ENCODE data around the gene EDEM3.
"Not testable (repeated sequence)": the region's sequence is repeated elsewhere in the genome, so short reads cannot be mapped to it uniquely, and the experiment has no call there.

The EDEM3 gene

DNA sequence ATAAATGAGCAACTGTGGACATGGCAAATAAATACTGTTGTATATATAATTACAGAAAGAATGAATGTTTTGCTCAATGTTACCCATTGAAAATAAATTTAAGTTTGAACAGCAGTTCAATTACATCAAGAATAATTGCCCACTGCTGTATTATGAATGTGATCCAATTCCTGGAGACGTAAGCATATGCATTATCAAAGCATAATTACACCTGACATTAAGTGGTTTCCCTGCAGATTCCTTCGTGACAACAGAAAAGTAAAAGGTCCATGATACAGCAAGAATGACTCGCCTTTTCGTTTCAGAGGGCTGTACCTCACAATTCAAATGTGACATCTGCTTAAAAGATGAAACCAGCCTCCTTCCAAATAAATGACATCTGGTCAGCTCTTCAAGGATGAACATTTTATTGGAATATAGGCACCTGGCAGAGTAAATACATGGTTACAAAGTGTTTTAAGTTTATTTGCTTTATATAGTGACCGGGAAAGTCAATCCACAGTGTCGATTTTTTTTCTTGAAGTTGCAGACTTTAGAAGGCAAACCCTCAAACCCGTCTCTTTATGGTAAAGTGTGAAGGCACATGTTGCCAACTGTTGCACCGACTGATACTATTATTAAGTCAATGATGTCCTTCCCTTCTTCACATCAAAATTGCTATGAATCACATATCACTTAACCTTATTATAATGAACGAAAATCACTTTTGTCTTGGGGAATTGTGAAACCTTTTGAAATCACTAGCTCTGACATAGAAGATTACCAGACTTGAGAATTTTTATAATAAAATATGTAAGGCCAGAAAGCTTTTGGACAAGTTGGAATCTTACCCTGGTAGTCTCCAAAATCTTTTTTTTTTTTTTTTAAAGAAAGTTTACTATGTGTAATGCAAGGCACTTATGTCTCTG, 36.2 kb upstream of the EDEM3 start:
- H3K27me3 ChIP-seq, result no peaks in the 10 kb centered on the region
- no peaks in the 10 kb centered on the region; the same call in 1 of the 2 replicates for H3K9me3 ChIP-seq
- no peak overlapping the region for H3K27ac ChIP-seq
- no peaks in the 10 kb centered on the region for H3K36me3 ChIP-seq
- no peak overlapping the region for H3K4me2 ChIP-seq
- H4K20me1 ChIP-seq, result no peaks in the 10 kb centered on the region
- H3K9ac ChIP-seq, result no peak overlapping the region
- TF ChIP-seq Cebpa-rat (IDR thresholded peaks at IDR 0.05), result no peak
- no peak overlapping the region for H3K4me3 ChIP-seq
- no peaks in the 10 kb centered on the region for H3K4me1 ChIP-seq

DNA sequence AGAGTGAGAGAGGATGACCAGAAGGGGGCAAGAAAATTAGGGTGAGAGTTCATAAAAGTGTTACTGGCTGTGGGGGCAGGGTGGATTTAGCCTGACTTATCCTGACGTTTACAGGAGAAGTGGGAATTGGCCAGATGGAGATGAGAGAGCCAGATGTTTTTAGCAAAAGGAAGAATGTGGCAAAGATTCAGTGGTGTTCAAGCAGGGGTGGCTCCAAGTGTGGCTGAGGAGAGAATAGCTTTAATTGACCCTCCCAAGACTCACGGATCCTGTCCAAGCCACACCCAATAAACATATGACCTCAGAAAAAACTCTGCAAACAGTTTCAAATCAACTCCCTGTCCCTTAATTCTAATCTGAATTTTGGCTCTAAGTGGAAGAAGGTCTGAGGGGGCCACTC, 35.2 kb upstream of the EDEM3 start:
- Histone ChIP-seq H3K27me3 (no peaks in the 10 kb centered on the region), H3K36me3 (no peaks in the 10 kb centered on the region), H3K9me3 (peaks cover 5% of the 10 kb centered on the region), H3K27ac (no peak overlapping the region), H4K20me1 (no peaks in the 10 kb centered on the region), H3K9ac (no peak overlapping the region), H3K4me1 (no peaks in the 10 kb centered on the region), H3K4me2 (no peak overlapping the region), H3K4me3 (no peak overlapping the region)
- no peak for TF ChIP-seq Cebpa-rat (IDR thresholded peaks at IDR 0.05)

GRCh38 chr1:184788970-184789369, 34.3 kb upstream of the EDEM3 start:
- Histone ChIP-seq H3K36me3 (no peaks in the 10 kb centered on the region), H3K9me3 (peaks cover 14% of the 10 kb centered on the region), H4K20me1 (no peaks in the 10 kb centered on the region), H3K27me3 (no peaks in the 10 kb centered on the region), H3K4me3 (no peak overlapping the region), H3K4me1 (no peaks in the 10 kb centered on the region), H3K27ac (no peak overlapping the region), H3K9ac (no peak overlapping the region), H3K4me2 (no peak overlapping the region)
- TF ChIP-seq Cebpa-rat (IDR thresholded peaks at IDR 0.05), result peak; percentile 23; the same call in 1 of the 2 replicates

DNA sequence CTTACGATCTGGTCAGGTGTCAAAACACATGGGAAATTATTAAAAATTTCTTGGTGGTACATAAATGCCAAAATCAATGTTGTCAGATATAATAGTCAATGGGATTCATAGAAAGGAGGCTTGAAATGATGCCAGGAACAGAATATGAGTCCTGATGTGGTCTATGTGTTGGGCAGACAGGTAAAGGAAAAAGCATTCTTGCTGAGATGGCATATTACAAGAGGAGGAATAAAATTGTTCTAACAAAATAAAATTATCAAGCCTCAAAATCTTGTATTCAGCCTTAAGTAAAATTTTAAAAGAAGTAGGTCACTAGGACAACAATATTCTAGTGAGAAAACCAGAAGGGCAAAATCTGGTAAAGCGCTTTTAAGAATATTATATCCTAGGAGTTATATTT, 30.9 kb upstream of the EDEM3 start:
- peaks cover 26% of the 10 kb centered on the region for H3K9me3 ChIP-seq

GRCh38 chr1:184783723-184784122, 29.1 kb upstream of the EDEM3 start:
- H3K36me3 ChIP-seq, H3K4me2 ChIP-seq, H3K27ac ChIP-seq, H3K4me1 ChIP-seq, H4K20me1 ChIP-seq, H3K27me3 ChIP-seq, H3K9ac ChIP-seq, H3K4me3 ChIP-seq: not testable (repeated sequence)
- peaks cover 26% of the 10 kb centered on the region for H3K9me3 ChIP-seq

More for the DNA sequence above, 30.9 kb upstream of the EDEM3 start:
- no peak overlapping the region for H3K9ac ChIP-seq
- H3K36me3 ChIP-seq, result no peaks in the 10 kb centered on the region
- H3K27me3 ChIP-seq, result no peaks in the 10 kb centered on the region
- H4K20me1 ChIP-seq, result no peaks in the 10 kb centered on the region
- no peaks in the 10 kb centered on the region for H3K4me1 ChIP-seq
- H3K27ac ChIP-seq, result no peak overlapping the region
- no peak for TF ChIP-seq Cebpa-rat (IDR thresholded peaks at IDR 0.05)
- no peak overlapping the region for H3K4me2 ChIP-seq
- no peak overlapping the region for H3K4me3 ChIP-seq

DNA sequence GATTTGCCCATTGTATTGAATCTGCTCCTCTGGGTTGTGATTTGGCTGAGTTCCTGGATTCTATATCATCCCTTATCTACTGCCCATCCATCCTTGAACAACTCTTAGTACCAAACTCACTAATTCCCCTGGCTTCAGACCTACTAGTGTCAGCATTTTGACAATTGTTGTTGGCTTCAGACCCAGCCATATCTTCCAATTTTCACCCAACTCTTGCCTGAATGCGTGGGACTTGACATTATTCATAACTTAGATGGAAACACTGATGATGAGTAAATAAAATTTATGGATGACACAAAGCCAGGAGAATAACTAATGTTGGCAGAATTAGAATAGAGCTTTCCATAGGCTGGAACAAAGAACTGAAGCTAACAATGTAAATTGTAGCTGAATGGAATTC, 27.3 kb upstream of the EDEM3 start:
- H3K27me3 ChIP-seq, result no peaks in the 10 kb centered on the region
- H3K9me3 ChIP-seq, result peaks cover 26% of the 10 kb centered on the region
- H4K20me1 ChIP-seq, result no peaks in the 10 kb centered on the region
- H3K27ac ChIP-seq, result no peak overlapping the region
- H3K4me3 ChIP-seq, result no peak overlapping the region
- no peaks in the 10 kb centered on the region for H3K36me3 ChIP-seq
- H3K4me1 ChIP-seq, result no peaks in the 10 kb centered on the region
- H3K9ac ChIP-seq, result no peak overlapping the region
- no peak overlapping the region for H3K4me2 ChIP-seq
- TF ChIP-seq Cebpa-rat (IDR thresholded peaks at IDR 0.05), result no peak

DNA sequence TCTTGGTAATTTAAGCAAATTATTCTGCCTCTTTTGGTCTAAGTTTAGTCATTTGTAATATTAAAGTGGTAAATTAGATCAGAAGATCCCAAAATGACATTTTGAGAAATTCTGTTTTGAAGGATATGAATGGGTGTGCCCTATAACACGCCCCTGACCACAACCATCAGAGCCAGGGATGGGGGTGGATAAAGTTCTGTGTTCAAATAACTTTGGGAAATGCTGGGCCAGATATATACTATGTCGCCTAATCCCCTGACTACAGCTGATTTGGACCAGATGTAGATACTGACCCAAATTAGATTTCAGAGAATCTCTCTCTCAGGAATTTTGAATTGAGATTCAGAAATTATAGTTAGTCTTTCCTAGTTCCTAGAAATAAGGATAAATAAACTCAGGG, 21.2 kb upstream of the EDEM3 start:
- no peak for TF ChIP-seq Cebpa-rat (IDR thresholded peaks at IDR 0.05)
- no peak overlapping the region for H3K9ac ChIP-seq
- no peaks in the 10 kb centered on the region for H3K36me3 ChIP-seq
- no peaks in the 10 kb centered on the region for H3K4me1 ChIP-seq
- no peak overlapping the region for H3K4me2 ChIP-seq
- no peak overlapping the region for H3K4me3 ChIP-seq
- H4K20me1 ChIP-seq, result no peaks in the 10 kb centered on the region
- no peaks in the 10 kb centered on the region for H3K9me3 ChIP-seq
- no peak overlapping the region for H3K27ac ChIP-seq
- no peaks in the 10 kb centered on the region for H3K27me3 ChIP-seq

- Histone ChIP-seq H3K36me3 (no peaks in the 10 kb centered on the region), H3K4me1 (no peaks in the 10 kb centered on the region), H3K27me3 (no peaks in the 10 kb centered on the region), H3K4me3 (no peak overlapping the region), H3K4me2 (no peak overlapping the region), H4K20me1 (no peaks in the 10 kb centered on the region), H3K9me3 (no peaks in the 10 kb centered on the region), H3K9ac (no peak overlapping the region), H3K27ac (no peak overlapping the region)
- TF ChIP-seq Cebpa-rat (IDR thresholded peaks at IDR 0.05), result no peak
These were observed 20.7 kb upstream of the EDEM3 start for GRCh38 chr1:184775329-184775728.

DNA sequence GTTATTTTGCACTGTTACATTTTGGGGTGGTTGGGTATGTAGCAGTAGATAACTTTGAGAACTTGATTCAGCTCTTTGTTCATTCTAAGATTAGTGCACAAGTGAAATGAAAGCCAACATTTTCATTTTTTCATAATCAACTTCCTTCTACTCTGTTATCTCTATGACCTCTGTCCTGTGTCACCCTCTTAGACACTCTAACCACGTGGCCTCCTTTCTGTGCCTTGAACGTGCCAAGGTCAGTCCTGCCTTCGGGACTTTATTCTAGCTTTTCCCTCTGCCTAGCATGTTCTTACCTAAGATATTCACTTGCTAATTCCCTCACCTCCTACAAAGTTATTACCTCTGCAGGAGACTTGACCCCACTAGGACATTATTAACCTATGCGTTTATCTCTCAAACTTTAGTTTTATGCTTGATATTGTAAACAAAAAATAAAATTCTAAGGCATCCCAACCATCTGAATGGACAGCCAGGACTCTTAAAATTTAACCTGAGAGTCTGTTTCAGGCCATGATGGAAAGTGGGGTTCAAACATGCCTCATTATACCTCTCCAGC, 19.2 kb upstream of the EDEM3 start:
- no peak overlapping the region for H3K4me3 ChIP-seq
- H3K27ac ChIP-seq, result no peak overlapping the region
- H3K9ac ChIP-seq, result no peak overlapping the region
- TF ChIP-seq Cebpa-rat (IDR thresholded peaks at IDR 0.05), result no peak
- no peaks in the 10 kb centered on the region for H3K36me3 ChIP-seq
- H3K9me3 ChIP-seq, result no peaks in the 10 kb centered on the region
- no peaks in the 10 kb centered on the region for H3K4me1 ChIP-seq
- H4K20me1 ChIP-seq, result no peaks in the 10 kb centered on the region
- no peak overlapping the region for H3K4me2 ChIP-seq
- no peaks in the 10 kb centered on the region for H3K27me3 ChIP-seq

DNA sequence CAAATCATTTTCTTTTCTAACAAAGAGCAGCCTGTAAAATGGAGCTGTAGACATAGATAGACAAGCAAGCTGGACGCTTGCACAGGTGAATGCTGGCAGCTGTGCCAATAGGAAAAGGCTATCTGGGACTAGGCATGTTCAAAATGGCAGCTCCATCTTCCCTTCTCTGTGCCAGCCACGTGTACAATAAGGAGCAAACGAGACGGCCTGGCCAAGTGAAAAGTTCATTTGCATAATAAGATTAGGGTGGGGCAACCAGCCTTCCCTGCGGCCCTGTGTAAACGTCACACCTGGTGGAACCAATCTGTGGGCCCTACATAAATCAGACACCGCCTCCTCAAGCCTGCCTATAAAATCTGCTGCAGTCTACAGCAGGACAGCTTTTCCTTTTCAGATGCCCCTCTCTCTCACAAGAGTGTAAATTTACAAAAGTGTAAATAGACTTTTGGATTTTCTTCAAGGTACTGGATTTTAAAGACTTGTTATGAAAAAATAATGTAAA, 16.6 kb upstream of the EDEM3 start:
- TF ChIP-seq Cebpa-rat (IDR thresholded peaks at IDR 0.05), result no peak
- H3K4me2 ChIP-seq, result no peak overlapping the region
- H3K9ac ChIP-seq, result no peak overlapping the region
- H3K36me3 ChIP-seq, result no peaks in the 10 kb centered on the region
- H4K20me1 ChIP-seq, result no peaks in the 10 kb centered on the region
- no peak overlapping the region for H3K27ac ChIP-seq
- H3K4me3 ChIP-seq, result no peak overlapping the region
- no peaks in the 10 kb centered on the region for H3K27me3 ChIP-seq
- H3K4me1 ChIP-seq, result no peaks in the 10 kb centered on the region
- no peaks in the 10 kb centered on the region for H3K9me3 ChIP-seq
